Muscle of leg (tissue), 11 donors: ENCODE measurements around the gene PHACTR1. TPM values are rescaled to one million over a fixed set of nuclear protein-coding genes. Genes with fewer than 3 reads are reported as not detected.

Experiments
- DNase-seq: peaks from one replicate; pipeline ENCODE4 v3.0.0; 2013
- H3K27ac ChIP-seq: one replicate; pipeline ENCODE4 v1.5.1; 2013; ENCODE audit warnings: mild to moderate bottlenecking, low read length, control low read depth
- H3K27me3 ChIP-seq: one replicate; pipeline ENCODE4 v1.6.1; 2013; ENCODE audit warnings: low read length; ENCODE audit not compliant: control insufficient read depth, insufficient read depth
- H3K36me3 ChIP-seq: one replicate; pipeline ENCODE4 v1.6.1; 2013; ENCODE audit warnings: low read length; ENCODE audit not compliant: control insufficient read depth, insufficient read depth
- H3K4me1 ChIP-seq: one replicate; pipeline ENCODE4 v1.6.1; 2013; ENCODE audit warnings: low read length; ENCODE audit not compliant: control insufficient read depth, insufficient read depth
- H3K4me3 ChIP-seq: one replicate; pipeline ENCODE4 v1.5.1; 2013; ENCODE audit warnings: low read length, control low read depth
- H3K9me3 ChIP-seq: replicated peaks from 2 replicates; pipeline ENCODE4 v1.6.1; 2013; ENCODE audit warnings: low read depth, low read length; ENCODE audit not compliant: control insufficient read depth
- WGBS: methylation state at CpG from one replicate; pipeline ENCODE4 v1.1.5; 2013; ENCODE audit warnings: missing lambda C conversion rate; ENCODE audit not compliant: insufficient coverage; 5-methylcytosine and 5-hydroxymethylcytosine counted together
- polyA plus RNA-seq, 8 donors: library from polyadenylated mRNA; unstranded; fragments of 120-200 nt; gene quantifications; one replicate each; pipeline versions ENCODE4 v1.2.1 to v1.2.3, GENCODE V29; 2013; ENCODE audit warnings: inconsistent platforms in 1 of 8, low replicate concordance in 1 of 8; ENCODE audit not compliant: insufficient read length in 8 of 8, insufficient read depth in 1 of 8
- total RNA-seq: library from RNA; stranded (reverse); fragments of 120-200 nt; gene quantifications from one replicate; pipeline ENCODE4 v1.2.4, GENCODE V29; 2013

Gene PHACTR1
- total and polyA plus RNA-seq, 9 donors = 3.8 to 9.4 (median 4.6) TPM

GRCh38 chr6:12973386-12973785 lies 256.8 kb downstream of the PHACTR1 start:
- peak; percentile 82 for DNase-seq
- Histone ChIP-seq H3K4me3 (no peak overlapping the region), H3K27ac (peak overlapping the region; percentile 67), H3K4me1 (peaks cover 6% of the 10 kb centered on the region), H3K27me3 (no peaks in the 10 kb centered on the region), H3K36me3 (no peaks in the 10 kb centered on the region), H3K9me3 (no peaks in the 10 kb centered on the region)
- no CpG with 5 or more reads among the region's 4 CpGs for WGBS

GRCh38 chr6:12974551-12974950 lies 258.0 kb downstream of the PHACTR1 start:
- Histone ChIP-seq H3K27ac (no peak overlapping the region), H3K36me3 (no peaks in the 10 kb centered on the region), H3K27me3 (no peaks in the 10 kb centered on the region), H3K4me3 (no peak overlapping the region), H3K4me1 (peaks cover 8% of the 10 kb centered on the region), H3K9me3 (no peaks in the 10 kb centered on the region)
- DNase-seq = no peak
- no CpG with 5 or more reads among the region's 2 CpGs for WGBS

DNA sequence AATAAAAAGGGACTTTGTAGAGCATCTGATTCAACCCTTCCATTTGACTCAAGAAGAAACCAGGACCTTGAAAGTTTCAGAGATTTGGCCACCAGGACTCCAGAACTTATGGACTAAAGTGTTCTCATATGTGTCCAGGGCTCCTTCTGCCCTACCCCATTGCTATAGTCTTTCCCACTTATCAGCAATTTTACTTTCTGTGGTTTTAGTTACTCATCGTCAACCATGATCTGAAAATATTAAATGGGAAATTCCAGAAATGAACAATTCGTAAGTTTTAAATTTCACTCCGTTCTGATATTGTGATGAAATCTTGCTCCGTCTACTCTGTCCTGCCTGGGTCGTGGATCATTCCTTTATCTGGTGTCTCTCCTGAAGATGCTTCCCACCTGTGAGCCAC lies 259.8 kb downstream of the PHACTR1 start:
- WGBS = 95% methylated on average over 5 of the region's 5 CpGs
- peaks cover 8% of the 10 kb centered on the region for H3K4me1 ChIP-seq
- DNase-seq = no peak
- H3K36me3 ChIP-seq = no peaks in the 10 kb centered on the region
- no peaks in the 10 kb centered on the region for H3K9me3 ChIP-seq
- no peak overlapping the region for H3K4me3 ChIP-seq
- H3K27me3 ChIP-seq = no peaks in the 10 kb centered on the region
- no peak overlapping the region for H3K27ac ChIP-seq

- 67% methylated on average over 1 of the region's 3 CpGs for WGBS
- no peak overlapping the region for H3K4me3 ChIP-seq
Observed at GRCh38 chr6:12977206-12977605, 260.6 kb downstream of the PHACTR1 start.

GRCh38 chr6:12977806-12978205 lies 261.2 kb downstream of the PHACTR1 start:
- H3K9me3 ChIP-seq = peaks cover 3% of the 10 kb centered on the region
- H3K36me3 ChIP-seq = no peaks in the 10 kb centered on the region
- DNase-seq = peak; percentile 94
- H3K27ac ChIP-seq = peak overlapping the region; percentile 71
- peaks cover 8% of the 10 kb centered on the region for H3K4me1 ChIP-seq
- H3K27me3 ChIP-seq = no peaks in the 10 kb centered on the region
- WGBS = 33% methylated on average over 3 of the region's 4 CpGs
- H3K4me3 ChIP-seq = no peak overlapping the region

More at GRCh38 chr6:12977206-12977605, 260.6 kb downstream of the PHACTR1 start:
- DNase-seq = no peak
- peaks cover 8% of the 10 kb centered on the region for H3K4me1 ChIP-seq
- H3K9me3 ChIP-seq = peaks cover 3% of the 10 kb centered on the region
- H3K27me3 ChIP-seq = no peaks in the 10 kb centered on the region
- no peaks in the 10 kb centered on the region for H3K36me3 ChIP-seq
- peak overlapping the region; percentile 71 for H3K27ac ChIP-seq

GRCh38 chr6:12980741-12981140 lies 264.2 kb downstream of the PHACTR1 start:
- no peak overlapping the region for H3K4me3 ChIP-seq
- DNase-seq = no peak
- H3K4me1 ChIP-seq = peaks cover 8% of the 10 kb centered on the region
- no peak overlapping the region for H3K27ac ChIP-seq
- H3K27me3 ChIP-seq = no peaks in the 10 kb centered on the region
- WGBS = 94% methylated on average over 3 of the region's 4 CpGs
- peaks cover 3% of the 10 kb centered on the region for H3K9me3 ChIP-seq
- no peaks in the 10 kb centered on the region for H3K36me3 ChIP-seq

DNA sequence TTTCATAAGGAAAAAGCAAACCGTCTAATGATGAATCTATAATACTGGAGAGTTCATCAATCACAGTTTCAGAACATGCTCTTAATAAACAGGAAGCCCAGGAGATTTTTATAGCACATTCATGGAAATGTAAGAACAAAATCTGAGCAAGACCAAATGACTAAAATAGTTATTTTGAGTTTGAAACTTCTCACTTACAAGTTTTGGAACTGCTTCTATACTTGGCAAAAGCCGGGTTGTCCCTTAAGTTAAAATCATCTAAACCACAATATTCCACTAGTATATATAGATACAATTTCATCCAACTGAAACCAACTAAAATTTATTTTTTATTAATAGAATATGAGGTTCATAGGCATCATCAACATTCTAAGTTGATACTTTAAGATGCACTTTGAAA lies 268.2 kb downstream of the PHACTR1 start:
- H3K4me1 ChIP-seq = no peaks in the 10 kb centered on the region
- no CpG with 5 or more reads among the region's 2 CpGs for WGBS
- no peaks in the 10 kb centered on the region for H3K27me3 ChIP-seq
- DNase-seq = peak; percentile 61
- no peak overlapping the region for H3K4me3 ChIP-seq
- H3K27ac ChIP-seq = no peak overlapping the region
- H3K36me3 ChIP-seq = no peaks in the 10 kb centered on the region
- peaks cover 5% of the 10 kb centered on the region for H3K9me3 ChIP-seq

- no peak overlapping the region for H3K27ac ChIP-seq
- H3K4me1 ChIP-seq = no peaks in the 10 kb centered on the region
- H3K27me3 ChIP-seq = no peaks in the 10 kb centered on the region
- H3K4me3 ChIP-seq = no peak overlapping the region
- no peak for DNase-seq
- H3K36me3 ChIP-seq = no peaks in the 10 kb centered on the region
- peaks cover 2% of the 10 kb centered on the region for H3K9me3 ChIP-seq
Observed at GRCh38 chr6:12987783-12988182, 271.2 kb downstream of the PHACTR1 start.

- H3K9me3 ChIP-seq = peaks cover 4% of the 10 kb centered on the region
Observed at GRCh38 chr6:12990162-12990561, 273.6 kb downstream of the PHACTR1 start.

GRCh38 chr6:12991435-12991834 lies 274.9 kb downstream of the PHACTR1 start:
- Histone ChIP-seq H3K27ac (no peak overlapping the region), H3K27me3 (no peaks in the 10 kb centered on the region), H3K9me3 (peaks cover 4% of the 10 kb centered on the region), H3K36me3 (no peaks in the 10 kb centered on the region), H3K4me3 (no peak overlapping the region), H3K4me1 (no peaks in the 10 kb centered on the region)
- no peak for DNase-seq
- 80% methylated on average over 2 of the region's 3 CpGs for WGBS

More at GRCh38 chr6:12990162-12990561, 273.6 kb downstream of the PHACTR1 start:
- Histone ChIP-seq H3K4me3 (no peak overlapping the region), H3K27ac (no peak overlapping the region), H3K27me3 (no peaks in the 10 kb centered on the region), H3K36me3 (no peaks in the 10 kb centered on the region), H3K4me1 (no peaks in the 10 kb centered on the region)
- DNase-seq = no peak
- WGBS = 89% methylated on average over 5 of the region's 7 CpGs

GRCh38 chr6:12992770-12993169 lies 276.2 kb downstream of the PHACTR1 start:
- DNase-seq = no peak
- no peak overlapping the region for H3K4me3 ChIP-seq
- H3K4me1 ChIP-seq = no peaks in the 10 kb centered on the region
- no peak overlapping the region for H3K27ac ChIP-seq
- 85% methylated on average over 6 of the region's 7 CpGs for WGBS
- H3K27me3 ChIP-seq = no peaks in the 10 kb centered on the region
- H3K36me3 ChIP-seq = no peaks in the 10 kb centered on the region
- H3K9me3 ChIP-seq = peaks cover 4% of the 10 kb centered on the region
